ENCODE results near the gene ITGA4.

DNA sequence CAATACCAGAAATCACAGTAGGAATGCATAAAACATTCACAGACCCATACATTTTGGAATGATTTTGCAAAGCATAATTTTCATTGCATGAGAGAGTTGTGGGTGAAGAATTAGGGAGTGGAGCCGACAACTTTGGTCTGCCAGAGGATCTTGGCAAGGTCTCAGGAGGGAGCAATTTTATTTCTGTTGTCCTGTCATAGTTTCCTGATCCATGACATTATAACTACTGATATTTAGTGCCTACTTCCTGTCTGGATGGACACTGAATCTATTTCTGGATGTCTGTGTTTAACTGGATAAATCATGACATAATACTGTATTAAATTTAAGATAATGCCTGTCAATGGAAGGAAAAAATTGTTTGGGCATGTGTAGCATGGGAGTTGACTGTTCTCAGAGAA lies 2.4 kb downstream of the ITGA4 start:
- TF ChIP-seq, protein P1, sequence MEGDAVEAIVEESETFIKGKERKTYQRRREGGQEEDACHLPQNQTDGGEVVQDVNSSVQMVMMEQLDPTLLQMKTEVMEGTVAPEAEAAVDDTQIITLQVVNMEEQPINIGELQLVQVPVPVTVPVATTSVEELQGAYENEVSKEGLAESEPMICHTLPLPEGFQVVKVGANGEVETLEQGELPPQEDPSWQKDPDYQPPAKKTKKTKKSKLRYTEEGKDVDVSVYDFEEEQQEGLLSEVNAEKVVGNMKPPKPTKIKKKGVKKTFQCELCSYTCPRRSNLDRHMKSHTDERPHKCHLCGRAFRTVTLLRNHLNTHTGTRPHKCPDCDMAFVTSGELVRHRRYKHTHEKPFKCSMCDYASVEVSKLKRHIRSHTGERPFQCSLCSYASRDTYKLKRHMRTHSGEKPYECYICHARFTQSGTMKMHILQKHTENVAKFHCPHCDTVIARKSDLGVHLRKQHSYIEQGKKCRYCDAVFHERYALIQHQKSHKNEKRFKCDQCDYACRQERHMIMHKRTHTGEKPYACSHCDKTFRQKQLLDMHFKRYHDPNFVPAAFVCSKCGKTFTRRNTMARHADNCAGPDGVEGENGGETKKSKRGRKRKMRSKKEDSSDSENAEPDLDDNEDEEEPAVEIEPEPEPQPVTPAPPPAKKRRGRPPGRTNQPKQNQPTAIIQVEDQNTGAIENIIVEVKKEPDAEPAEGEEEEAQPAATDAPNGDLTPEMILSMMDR (IDR thresholded peaks at IDR 0.05), result no peak
- no peak for TF ChIP-seq POLR2AphosphoS5 (IDR thresholded peaks at IDR 0.05)
- no peak for TF ChIP-seq POLR2A (IDR thresholded peaks at IDR 0.05; ENCODE audit: low read depth)

Measured in esophagus muscularis mucosa (tissue), 3 donors.